ENCODE results near the gene EN2.

The EN2 gene

DNA sequence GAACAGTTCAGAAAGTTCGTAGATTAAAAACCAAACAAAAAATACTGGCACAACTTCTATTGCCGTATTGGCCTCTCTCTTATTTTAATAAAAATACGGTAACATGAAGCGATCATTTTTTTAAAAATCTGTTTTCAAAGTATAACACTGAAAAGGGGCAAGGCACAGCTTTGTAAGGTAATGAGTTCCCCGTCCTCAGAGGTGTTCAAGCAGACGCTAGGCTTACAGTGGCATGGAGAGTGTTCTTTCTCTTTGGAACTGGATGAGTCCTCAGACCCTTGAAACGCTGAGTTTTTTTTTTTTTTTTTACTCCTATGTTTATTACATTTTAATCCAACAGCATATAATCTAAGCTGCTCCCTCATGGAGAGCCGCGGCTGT, 7.8 kb downstream of the EN2 start:
- DNase-seq, result no peak

DNA sequence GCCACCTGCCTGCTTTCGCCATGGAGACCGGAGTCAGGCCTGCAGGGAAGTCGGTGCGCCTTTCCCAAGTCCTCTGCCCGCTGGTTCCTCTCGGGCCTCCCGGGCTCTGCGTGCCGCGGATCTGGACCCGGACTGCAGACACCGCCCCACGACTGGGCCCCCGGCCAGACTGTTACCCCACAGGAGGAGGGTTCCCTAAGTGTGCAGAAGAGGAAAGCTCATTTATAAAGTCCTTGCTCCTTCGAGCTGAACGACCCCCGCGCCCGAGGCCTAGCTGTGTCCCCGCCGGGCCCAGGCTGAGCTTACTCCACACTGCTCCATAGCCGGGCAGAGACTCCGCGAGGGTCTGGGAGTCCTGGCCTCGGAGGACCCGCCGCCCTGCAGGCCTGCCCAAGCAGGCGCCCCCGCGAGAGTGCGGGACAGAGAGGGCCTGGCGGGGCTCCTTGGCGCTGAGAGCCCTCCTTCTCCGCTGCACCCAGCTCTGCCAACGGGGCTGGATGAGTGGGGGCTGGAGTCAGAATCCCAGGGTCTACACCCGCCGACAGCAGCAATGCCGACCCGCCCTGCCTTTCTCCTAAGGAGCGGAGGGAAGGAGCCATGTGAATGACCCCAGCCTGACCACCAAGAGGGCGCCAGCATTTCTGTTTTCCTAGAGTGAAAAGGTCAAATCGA, 8.3 kb downstream of the EN2 start:
- DNase-seq, result no peak

DNA sequence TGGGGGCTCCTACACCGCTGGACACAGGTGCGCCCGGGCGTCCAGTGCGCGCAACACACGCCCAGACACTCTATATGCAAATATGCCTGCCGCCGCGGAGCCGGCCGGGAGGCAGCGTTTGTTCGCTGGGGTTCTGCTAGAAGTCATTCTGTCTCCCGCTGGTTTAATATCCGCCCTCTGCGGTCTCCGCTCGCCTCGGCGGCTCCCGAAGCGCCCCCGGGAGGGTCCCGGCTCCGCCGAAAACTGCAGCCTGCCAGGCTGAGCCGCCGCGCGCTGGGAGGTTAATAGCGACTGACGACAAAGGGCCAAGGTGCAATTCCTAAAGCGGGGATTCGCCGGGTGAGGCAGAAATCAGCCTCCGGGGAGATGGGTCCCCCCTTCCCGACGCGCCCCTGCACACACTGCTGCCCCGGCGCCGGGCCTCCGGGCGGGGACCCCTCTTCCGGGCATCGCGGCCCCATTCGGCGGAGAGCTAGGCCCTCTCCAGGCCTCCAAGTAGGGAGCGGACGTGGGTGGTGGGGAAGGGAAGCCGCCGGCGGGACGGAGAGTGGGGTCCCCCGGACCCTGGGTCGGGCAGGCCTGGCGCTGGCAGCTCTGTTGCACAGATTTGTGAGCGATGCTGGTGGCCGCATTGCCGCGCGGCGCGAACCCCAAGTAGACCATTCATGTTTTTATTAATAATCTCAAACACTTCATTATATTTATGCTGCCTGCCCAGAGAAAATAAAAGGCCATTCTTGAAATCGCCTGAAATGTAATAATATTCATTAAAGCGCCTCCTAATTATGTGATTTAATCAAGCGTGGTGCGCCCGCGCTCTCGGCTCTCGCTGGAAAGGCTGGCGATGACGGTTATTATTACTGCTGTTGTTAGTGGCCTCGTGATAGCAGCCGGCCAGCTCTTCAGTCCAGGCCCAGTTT, 9.1 kb downstream of the EN2 start:
- DNase-seq, result peak in 1 of 2 experiments; percentile 8

DNA sequence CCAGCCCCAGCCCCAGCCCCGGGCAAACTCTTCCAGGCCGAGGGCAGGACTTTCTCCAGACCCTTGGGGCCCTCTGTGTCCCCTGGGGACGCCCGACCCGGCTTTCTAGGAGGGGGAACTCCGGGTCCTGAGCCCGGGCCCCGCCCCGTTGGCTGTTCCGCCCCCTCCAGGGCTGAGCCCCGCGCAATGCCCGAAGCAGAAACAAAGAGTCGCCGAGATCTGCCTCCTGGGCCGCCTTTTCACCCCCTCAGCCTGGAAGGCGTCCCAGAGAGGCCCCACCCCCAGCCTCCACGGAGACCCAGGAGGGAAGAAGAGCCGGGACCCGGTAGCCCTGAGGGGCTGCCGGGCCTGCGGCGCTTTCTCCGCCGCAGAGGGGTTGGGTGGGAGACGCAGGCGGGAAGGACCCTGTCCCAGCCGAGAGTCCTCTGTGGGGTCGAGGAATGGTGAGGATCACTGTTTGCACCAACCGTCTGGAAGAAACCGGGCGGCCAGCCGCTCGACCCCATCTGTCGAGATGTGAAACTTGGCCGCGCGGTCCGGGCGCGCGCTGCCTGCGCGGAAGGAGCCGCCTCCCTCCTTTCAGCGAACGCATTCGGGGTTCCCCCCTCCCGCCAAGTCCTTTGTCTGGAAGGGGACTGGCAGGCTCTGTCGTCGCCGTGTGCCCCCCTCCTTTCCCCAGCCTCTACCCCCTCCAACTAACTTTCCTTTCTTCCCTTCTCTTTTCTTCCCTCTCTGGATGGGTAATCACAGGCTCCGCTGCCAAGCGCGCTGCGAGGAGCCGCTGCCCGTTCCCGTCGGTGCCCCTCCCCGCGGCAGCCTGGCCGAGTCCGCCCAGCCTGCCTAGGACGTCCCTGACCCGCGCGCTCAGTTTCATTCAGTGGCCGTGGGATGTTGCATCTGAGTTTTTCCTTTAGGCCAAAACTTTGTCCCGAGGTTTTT, 10.2 kb downstream of the EN2 start:
- DNase-seq, result no peak

DNA sequence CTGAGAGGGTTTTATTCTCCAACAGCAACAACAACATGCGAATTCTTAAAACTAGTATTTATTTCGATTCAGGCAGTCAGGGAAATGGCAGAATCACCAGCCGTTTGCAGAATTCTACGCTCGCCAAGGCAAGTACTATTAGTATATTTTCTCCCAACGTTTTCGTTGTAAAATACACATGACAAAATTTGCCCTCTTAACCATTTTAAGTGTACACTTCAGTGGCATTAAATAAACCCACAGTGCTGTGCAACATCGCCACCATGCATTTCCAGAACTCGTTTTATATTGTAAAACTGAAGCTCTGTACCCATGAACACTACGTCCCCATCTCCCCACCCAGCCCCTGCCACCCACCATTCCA, 10.8 kb downstream of the EN2 start:
- DNase-seq, result no peak

DNA sequence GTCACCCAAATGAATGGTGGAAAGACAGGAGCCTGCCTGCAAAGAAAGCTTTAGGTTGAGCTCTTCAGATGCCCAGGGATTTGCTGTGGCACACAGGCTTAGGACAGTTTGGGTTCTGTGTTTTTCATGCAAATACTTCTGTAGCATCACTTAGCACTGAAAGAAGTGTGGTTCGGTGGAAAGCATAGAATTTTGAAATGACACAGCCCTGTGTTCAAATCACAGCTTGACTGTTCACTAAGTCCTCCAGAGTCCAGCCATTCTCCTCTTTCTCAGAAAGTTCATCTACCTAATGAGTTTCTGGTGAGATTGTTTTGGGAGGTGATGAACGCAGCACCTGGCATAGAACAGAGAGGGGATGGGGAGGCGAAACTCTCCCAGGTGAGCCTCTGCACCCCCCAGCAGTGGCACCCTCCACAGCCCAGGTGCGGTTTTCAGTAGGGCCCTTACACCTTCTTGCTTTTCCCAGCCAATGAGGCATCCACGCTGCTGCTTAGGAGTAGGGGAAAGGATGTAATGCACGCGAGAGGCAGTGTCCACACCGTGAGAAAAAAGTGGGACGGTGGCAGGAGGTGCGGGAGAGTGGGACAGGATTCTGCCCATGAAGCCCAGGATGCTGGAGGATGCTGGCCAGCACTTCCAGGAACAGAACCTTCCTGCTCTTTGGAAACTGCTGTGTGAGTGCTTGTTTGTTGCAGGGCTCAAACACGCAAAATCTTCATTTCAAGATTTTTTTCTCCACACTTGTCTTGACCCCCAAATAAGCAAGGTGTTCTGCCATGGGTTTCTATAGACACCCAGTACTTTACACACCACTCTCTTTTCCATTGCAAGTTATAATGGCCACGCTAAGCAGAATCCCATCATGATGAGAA, 11.6 kb downstream of the EN2 start:
- no peak for DNase-seq

DNA sequence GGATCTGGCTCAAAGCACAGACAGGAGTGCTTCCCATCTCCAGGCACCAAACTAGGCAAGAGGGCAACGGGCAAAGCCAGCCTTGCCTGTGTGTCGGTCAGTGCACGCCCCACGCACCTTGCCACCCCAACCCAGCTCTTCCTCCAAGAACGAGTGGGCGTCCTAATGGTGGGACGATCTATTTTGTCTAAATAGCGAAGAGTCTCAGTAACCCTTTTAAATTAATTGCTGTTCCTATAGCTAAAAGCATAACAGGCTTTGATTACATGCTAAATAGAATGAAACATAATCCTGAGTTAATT, 12.2 kb downstream of the EN2 start:
- DNase-seq, result no peak

DNA sequence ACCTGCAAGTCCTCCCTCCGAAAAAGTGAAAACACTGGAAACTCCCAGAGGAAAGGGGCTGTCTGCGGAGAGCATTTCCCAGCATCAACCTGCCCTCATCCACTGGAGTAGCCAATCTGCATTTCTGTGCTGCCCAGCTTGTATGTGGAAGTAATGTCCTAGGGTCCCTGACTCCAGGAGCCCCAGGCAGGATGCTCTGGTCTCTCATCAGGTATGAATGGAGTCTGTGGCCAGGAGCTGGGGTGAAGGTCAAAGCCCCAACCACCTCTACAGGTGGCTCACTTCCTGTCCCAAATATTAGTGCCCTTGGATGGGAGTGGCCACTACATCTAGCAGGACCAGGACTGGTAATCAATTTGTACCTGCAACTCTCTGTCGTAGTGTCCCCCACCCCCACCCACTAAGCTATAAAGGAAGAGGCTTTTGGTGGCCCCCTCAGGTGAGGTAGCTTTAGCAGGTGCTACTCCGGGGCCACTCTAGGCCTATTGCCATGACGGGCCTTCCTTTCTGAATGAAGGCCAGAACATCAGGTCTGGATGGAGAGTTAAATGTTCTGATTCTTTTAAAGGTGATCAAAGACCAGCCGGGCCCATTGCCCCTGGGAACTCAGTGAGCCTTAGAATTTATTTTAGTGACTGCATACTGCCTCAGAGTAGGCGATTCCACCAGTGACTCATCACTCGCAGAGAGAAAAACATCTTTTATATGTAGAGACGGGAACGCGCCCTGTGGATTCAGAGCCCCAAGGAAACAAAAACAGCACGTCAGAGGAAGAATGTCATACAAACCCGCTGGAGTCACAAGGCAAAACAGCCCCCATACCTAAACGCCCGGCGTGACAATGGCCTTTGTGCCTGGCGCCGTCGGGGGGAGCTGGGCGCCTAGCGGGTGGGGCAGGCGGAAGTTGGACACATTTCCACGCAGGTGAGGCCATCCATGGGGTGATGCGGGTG, 13.0 kb downstream of the EN2 start:
- no peak for DNase-seq

DNA sequence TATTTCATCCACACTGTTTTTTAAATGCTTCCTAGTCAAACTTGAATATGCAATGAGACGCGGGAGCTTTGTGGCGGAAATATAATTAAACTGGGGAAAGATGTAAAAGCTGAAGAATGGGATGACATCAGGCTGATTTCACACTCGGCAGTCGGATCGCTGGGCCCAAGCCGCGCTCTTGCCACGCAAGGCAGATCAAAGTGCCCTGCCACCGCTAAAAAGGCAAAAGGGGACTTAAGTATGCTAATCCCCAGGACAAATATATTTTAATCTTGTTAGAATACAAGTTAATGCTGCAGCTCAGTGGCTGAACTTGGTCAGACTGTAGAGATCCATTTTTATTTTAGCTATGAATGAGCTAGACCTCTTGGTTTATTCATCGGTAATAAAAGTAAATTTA, 13.8 kb downstream of the EN2 start:
- DNase-seq, result no peak

DNA sequence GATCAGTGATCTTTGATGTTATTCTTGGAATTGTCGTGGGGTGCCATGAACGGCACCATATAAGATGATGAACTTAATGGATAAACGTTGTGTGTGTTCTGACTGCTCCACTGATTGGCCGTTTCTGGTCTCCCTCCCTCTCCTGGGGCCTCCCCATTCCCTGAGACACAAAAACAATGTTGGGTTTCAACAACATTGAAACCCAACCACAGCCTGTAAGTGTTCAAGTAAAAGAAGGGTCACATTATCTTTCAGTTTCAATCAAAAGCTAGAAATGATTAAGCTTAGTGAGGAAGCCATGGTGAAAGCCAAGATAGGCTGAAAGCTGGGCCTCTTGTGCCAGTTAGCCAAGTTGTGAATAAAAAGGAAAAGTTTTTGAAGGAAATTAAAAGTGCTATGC, 19.5 kb downstream of the EN2 start:
- no peak for DNase-seq

DNA sequence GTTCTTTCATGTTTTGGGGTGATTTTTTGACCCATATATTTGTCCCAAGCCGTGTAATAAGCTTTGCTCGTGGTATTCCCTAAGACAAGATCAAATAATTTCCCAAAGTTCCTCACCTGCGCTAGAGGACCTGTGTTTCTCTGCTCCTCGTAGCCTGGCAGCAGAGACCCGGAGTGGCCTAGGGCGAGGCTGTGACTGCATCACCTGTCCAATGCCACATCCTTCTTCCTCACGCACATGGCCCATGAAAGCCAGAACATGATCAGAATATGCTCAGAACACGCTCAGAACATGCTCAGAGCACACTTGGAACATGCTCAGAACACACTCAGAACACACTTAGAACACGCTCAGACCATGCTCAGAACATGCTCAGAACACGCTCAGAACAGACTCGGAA, 23.8 kb downstream of the EN2 start:
- no peak for DNase-seq

DNA sequence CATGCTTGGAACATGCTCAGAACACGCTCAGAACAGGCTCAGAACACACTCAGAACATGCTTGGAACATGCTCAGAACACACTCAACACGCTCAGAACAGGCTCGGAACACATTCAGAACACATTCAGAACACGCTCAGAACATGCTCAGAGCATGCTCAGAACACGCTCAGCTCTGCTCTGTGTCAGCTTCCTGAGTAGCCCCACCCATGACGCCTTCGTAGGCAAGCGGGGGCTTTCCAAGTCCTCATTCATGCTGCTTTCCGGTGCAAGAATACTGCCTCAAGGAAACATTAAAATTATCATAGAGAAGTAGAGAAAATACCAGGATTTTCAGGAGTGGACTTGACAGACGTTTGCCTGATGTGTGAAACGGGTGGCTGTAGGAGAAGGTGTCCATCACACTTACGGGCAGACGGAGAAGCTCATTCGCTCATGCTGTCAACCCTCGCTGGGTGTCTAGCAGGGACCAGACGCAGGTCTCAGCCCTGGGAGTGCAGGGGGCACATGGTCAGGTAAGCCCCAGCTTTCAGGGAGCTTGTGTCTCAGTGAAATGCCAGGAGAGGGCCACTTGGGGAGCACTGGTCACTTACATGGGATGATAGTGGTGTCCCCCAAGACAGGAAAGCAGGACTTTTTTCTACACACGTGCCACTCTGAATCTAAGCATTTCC, 24.7 kb downstream of the EN2 start:
- no peak for DNase-seq

DNA sequence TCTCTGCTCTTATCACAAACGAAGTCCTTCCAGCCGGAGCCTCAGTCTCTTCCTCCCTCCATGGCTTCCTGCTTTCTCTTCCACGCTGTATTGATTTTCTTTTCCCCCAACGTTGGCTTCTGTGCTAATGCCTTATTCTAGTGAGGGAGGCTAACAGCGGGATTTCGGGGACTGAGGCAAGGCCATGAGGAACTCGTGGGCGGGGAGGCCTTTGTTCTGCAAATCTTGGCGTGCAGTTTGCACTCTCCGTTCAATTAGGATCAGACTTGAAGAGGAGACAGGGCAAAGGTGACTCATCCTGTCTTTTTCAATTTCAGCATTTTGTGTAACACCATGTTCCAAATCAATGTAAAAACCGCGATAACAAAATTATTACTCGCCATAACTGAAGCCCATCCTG, 25.3 kb downstream of the EN2 start:
- DNase-seq, result no peak

DNA sequence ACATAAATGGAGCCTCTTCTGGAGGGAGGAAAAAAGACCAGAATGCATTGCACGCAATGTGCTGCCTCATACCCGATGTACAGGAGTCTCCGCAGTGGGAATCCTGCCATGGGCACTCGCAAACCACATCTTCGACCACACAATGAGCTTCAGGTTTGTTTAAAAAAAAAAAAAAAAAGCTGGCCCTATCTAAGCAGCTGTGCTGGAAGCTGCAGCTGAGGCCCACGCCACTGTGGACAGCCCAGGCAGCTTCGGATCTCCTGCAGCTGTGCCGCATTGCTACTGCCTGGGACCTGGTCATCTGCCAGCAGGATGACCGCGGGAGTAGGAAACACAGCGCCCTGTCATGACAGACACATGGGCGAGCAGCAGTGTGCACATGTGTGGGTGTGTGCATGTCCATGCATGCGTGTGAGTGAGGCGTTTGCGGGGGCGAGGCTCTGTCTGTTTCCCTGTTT, 26.0 kb downstream of the EN2 start:
- no peak for DNase-seq

DNA sequence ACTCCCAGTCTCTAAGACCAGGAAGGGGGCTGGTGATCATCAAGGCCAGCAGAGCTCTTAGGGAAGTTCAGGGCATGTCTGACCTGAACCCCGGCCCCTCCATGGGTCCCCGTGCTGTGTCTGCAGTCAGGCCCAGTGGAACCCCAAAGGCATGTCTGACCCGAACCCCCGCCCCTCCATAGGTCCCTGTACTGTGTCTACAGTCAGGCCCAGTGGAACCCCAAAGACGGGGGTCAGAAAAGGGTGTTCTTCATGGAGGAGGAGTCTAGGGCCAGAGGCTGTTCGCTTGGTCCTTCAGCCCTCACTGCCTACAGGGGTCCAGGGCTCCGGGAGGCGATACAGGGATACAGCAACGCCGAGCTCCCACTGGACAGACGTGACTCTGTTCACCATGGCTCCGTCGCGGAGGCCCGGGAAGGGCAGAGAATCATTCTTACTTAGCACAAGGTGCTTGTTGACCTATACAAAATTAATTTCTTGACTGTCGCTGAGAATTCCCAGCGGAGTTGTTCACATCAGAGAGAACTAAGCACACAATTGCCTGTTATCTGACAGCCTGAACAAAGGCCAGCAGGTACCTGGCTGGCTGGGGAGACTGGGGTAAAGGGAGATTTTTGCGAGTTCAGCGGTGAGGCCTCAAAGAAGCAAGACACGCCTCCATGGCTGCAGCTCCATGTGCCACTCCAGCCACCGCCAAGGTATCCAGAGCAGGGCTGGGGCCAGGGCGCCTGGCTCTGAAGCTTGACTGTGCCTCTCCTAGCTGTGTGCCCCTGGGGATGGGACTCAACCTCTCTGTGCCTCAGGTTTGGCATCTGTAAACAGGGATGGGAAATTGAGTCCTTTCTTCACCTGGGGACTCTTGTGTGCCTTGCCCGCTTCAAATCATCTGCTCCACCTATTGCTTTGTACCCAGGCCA, 26.8 kb downstream of the EN2 start:
- DNase-seq, result no peak

DNA sequence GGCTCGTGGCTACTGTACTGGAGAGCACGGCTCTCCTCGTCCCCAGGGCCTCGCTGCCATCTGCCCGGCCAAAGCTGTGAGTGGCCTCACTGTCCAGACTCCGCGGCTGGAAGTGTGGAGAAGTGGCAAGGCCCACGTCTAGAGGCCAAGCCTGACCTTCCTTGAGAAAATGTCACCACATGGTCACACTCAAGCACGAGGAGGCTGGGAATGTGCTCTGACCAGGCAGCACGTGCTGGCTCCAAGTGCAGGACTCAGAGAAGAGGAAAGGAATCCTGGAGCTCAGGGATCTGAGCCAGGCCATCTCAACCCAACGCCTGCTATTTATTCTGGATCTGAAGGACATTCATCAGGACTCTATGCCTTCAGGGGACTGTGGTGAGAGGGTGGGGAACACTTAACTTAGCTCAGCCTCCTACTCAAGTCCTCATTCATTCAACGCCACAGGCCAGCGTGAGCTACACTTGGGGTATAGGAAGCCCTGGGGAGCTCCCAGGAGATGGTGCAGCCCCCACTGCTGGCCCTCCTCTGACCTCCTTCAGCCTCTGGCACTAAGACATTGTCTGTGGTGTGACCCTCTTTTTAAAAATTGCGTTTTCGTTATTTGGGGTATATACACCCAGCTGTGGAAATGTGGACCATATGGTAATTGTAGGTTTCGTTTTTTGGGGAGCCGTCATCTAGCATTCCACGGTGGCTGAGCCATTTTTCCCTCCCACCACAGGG, 29.0 kb downstream of the EN2 start:
- no peak for DNase-seq

DNA sequence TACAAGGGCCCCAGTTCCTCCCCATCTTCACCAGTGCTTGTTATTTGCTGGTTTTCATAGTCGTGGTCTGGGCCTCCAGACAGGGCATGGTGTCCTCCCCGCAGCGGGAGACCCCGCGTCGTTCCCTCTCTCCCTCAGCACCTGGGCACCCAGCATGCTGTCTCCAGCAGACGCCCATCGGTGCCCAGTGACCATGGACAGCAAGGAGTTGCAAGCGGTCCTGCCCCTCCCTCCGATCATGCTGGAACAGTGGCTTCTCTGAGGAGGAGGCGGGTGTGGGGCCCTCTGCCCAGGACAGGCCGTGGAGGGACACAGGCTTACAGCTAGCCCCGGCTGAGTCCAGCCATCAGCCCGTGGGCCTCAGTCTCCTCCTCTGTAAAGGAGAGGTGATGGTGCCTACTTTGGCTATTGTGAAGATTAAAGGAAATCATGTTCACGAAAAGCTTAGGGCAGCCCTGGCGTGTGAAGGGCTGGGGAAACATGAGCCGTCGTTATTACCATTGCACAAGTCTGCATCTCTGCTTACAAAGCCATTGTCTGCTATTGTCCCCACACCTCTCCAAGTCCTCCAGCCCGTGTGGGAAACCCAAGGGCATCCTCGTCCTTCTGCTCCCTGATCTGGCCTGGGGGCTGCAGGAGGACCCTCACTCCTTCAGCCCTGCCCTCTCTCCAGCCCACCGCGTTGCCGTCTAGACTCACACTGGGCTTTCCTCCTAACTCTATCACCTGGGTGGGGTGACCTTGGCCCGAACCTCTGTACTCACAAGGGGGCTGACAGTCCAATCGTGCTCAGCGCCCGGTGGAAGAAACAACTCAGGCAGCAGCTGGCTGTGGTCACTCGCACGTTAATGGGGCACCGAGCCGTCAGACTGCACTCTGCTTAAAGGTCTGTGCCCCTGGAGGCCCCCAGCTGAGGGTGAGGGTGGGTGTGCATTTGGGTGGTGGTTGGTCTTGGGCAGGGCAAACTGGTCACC, 29.9 kb downstream of the EN2 start:
- DNase-seq, result no peak

Measured in NCI-H187 (cell line).